Activated CD4-positive, alpha-beta T cell treated with anti-CD3 and anti-CD28 coated beads for 36 hours (primary cell): ENCODE measurements around the gene IGSF21. TPM values are rescaled to one million over a fixed set of nuclear protein-coding genes. Genes with fewer than 3 reads are reported as not detected.

Source experiments
- ATAC-seq: fragments of 200-7000 bp; cut with Tn5 transposase; one replicate; pipeline ENCODE4 v1.10.0; 2021; ENCODE audit warnings: mild to moderate bottlenecking, moderate library complexity
- CTCF ChIA-PET: fragments of 350-600 bp; sonication (Branson Sonifier 250); formaldehyde crosslinking; loops from one replicate; lab custom pipeline; 2021; ENCODE audit warnings: antibody characterized with exemption; lab: Charles Lee
- POLR2A ChIA-PET: fragments of 350-600 bp; sonication (Branson Sonifier 250); formaldehyde crosslinking; loops from one replicate; lab custom pipeline; 2021; ENCODE audit warnings: antibody characterized with exemption, inconsistent platforms; lab: Charles Lee
- DNase-seq: peaks from one replicate; pipeline ENCODE4 v3.0.0-alpha.2; 2020
- H3K27ac Mint-ChIP-seq: one replicate; pipeline ENCODE4 v1.8.0; 2021; ENCODE audit warnings: mixed read lengths
- H3K27me3 Mint-ChIP-seq: one replicate; pipeline ENCODE4 v1.8.0; 2021; ENCODE audit warnings: mixed read lengths
- H3K36me3 Mint-ChIP-seq: one replicate; pipeline ENCODE4 v1.8.0; 2021; ENCODE audit warnings: low read depth, mixed read lengths
- H3K4me1 Mint-ChIP-seq: one replicate; pipeline ENCODE4 v1.8.0; 2021; ENCODE audit warnings: mixed read lengths
- H3K4me3 Mint-ChIP-seq: one replicate; pipeline ENCODE4 v1.8.0; 2021; ENCODE audit warnings: mild to moderate bottlenecking, moderate library complexity, mixed read lengths
- H3K9me3 Mint-ChIP-seq: one replicate; pipeline ENCODE4 v1.8.0; 2021; ENCODE audit warnings: low read depth, mixed read lengths
- intact Hi-C, 2 experiments: fragments of 100-400 bp; cut with DNase I in 1 of 2; cut with micrococcal nuclease in 1 of 2; formaldehyde crosslinking; loops; one replicate each; pipeline versions ENCODE4 v1.14.2 to v1.15.1; 2022 to 2024; cut with DNase I, micrococcal nuclease
- total RNA-seq, 2 experiments: library from RNA; stranded (reverse); gene quantifications; one replicate each; pipeline ENCODE4 v1.2.3, GENCODE V29; 2021

IGSF21 gene
- total RNA-seq, 2 experiments from 2014 or later = not detected

GRCh38 chr1:18079941-18080735 lies 27.5 kb upstream of the IGSF21 start:
- H3K4me1 Mint-ChIP-seq = no peaks in the 10 kb centered on the region
- CTCF ChIA-PET = no interaction called here
- POLR2A ChIA-PET = no interaction called here
- H3K4me3 Mint-ChIP-seq = no peak overlapping the region
- intact Hi-C loops = no loop called here
- no peak overlapping the region for H3K27ac Mint-ChIP-seq
- H3K27me3 Mint-ChIP-seq = peaks cover 5% of the 10 kb centered on the region
- H3K9me3 Mint-ChIP-seq = no peaks in the 10 kb centered on the region
- H3K36me3 Mint-ChIP-seq = no peaks in the 10 kb centered on the region
- ATAC-seq (no peak), DNase-seq (no peak)

- intact Hi-C loops = no loop called here
- POLR2A ChIA-PET = interaction anchor here (0.6 kb wide), 1 partner anchor 518 kb away, joined by 5 read pairs; no protein-coding TSS in a partner anchor
- no peak for ATAC-seq
- Mint-ChIP-seq H3K4me3 (no peak overlapping the region), H3K4me1 (no peaks in the 10 kb centered on the region), H3K36me3 (no peaks in the 10 kb centered on the region), H3K9me3 (no peaks in the 10 kb centered on the region), H3K27ac (no peak overlapping the region), H3K27me3 (peaks cover 4% of the 10 kb centered on the region)
- CTCF ChIA-PET = no interaction called here
- DNase-seq = no peak
Measured at GRCh38 chr1:18085387-18086074, 22.1 kb upstream of the IGSF21 start.

- H3K4me3 Mint-ChIP-seq = no peak overlapping the region
- ChIA-PET POLR2A (no interaction called here), CTCF (no interaction called here)
- H3K9me3 Mint-ChIP-seq = no peaks in the 10 kb centered on the region
- intact Hi-C loops = no loop called here
- no peak overlapping the region for H3K27ac Mint-ChIP-seq
- peaks cover 5% of the 10 kb centered on the region for H3K27me3 Mint-ChIP-seq
- DNase-seq (no peak), ATAC-seq (no peak)
- H3K36me3 Mint-ChIP-seq = no peaks in the 10 kb centered on the region
- H3K4me1 Mint-ChIP-seq = no peaks in the 10 kb centered on the region
Measured at GRCh38 chr1:18088077-18088594, 19.5 kb upstream of the IGSF21 start.

GRCh38 chr1:18089488-18089887 lies 18.1 kb upstream of the IGSF21 start:
- DNase-seq (no peak), ATAC-seq (no peak)
- Mint-ChIP-seq H3K4me3 (no peak overlapping the region), H3K9me3 (peaks cover 4% of the 10 kb centered on the region), H3K36me3 (no peaks in the 10 kb centered on the region), H3K4me1 (no peaks in the 10 kb centered on the region), H3K27ac (no peak overlapping the region), H3K27me3 (peaks cover 7% of the 10 kb centered on the region)
- POLR2A ChIA-PET = no interaction called here
- intact Hi-C loops = no loop called here
- CTCF ChIA-PET = no interaction called here

GRCh38 chr1:18090636-18091035 lies 17.0 kb upstream of the IGSF21 start:
- ChIA-PET CTCF (no interaction called here), POLR2A (no interaction called here)
- intact Hi-C loops = no loop called here
- Mint-ChIP-seq H3K9me3 (peaks cover 4% of the 10 kb centered on the region), H3K4me3 (no peak overlapping the region), H3K27me3 (peaks cover 7% of the 10 kb centered on the region), H3K36me3 (no peaks in the 10 kb centered on the region), H3K4me1 (no peaks in the 10 kb centered on the region), H3K27ac (no peak overlapping the region)
- ATAC-seq = no peak
- DNase-seq = no peak

- Mint-ChIP-seq H3K4me1 (no peaks in the 10 kb centered on the region), H3K9me3 (peaks cover 4% of the 10 kb centered on the region), H3K27ac (no peak overlapping the region), H3K36me3 (no peaks in the 10 kb centered on the region), H3K27me3 (peaks cover 7% of the 10 kb centered on the region), H3K4me3 (no peak overlapping the region)
- ChIA-PET POLR2A (no interaction called here), CTCF (interaction anchor here (0.6 to 1.2 kb wide), 3 partner anchors 9 to 322 kb away, joined by 3 to 4 read pairs (median 4); no protein-coding TSS in a partner anchor)
- ATAC-seq = no peak
- DNase-seq = no peak
- intact Hi-C loops = no loop called here
Measured at GRCh38 chr1:18091660-18092446, 15.7 kb upstream of the IGSF21 start.

- Mint-ChIP-seq H3K27me3 (peaks cover 5% of the 10 kb centered on the region), H3K4me3 (no peak overlapping the region), H3K36me3 (no peaks in the 10 kb centered on the region), H3K4me1 (no peaks in the 10 kb centered on the region), H3K27ac (no peak overlapping the region), H3K9me3 (peaks cover 4% of the 10 kb centered on the region)
- no peak for ATAC-seq
- POLR2A ChIA-PET = no interaction called here
- DNase-seq = no peak
- CTCF ChIA-PET = interaction anchor here (0.6 kb wide), 1 partner anchor 141 kb away, joined by 3 read pairs; no protein-coding TSS in a partner anchor
- intact Hi-C loops = no loop called here
Measured at GRCh38 chr1:18093193-18093592, 14.4 kb upstream of the IGSF21 start.

- Mint-ChIP-seq H3K4me3 (no peak overlapping the region), H3K36me3 (no peaks in the 10 kb centered on the region), H3K9me3 (peaks cover 4% of the 10 kb centered on the region), H3K27ac (no peak overlapping the region), H3K4me1 (no peaks in the 10 kb centered on the region), H3K27me3 (peaks cover 5% of the 10 kb centered on the region)
- ATAC-seq (no peak), DNase-seq (no peak)
- CTCF ChIA-PET = interaction anchor here (0.6 kb wide), 1 partner anchor 141 kb away, joined by 3 read pairs; no protein-coding TSS in a partner anchor
- intact Hi-C loops = no loop called here
- POLR2A ChIA-PET = no interaction called here
Measured at GRCh38 chr1:18093646-18094045, 14.0 kb upstream of the IGSF21 start.

GRCh38 chr1:18094096-18094495 lies 13.5 kb upstream of the IGSF21 start:
- ChIA-PET CTCF (no interaction called here), POLR2A (no interaction called here)
- ATAC-seq (no peak), DNase-seq (no peak)
- Mint-ChIP-seq H3K4me1 (no peaks in the 10 kb centered on the region), H3K27ac (no peak overlapping the region), H3K27me3 (peaks cover 6% of the 10 kb centered on the region), H3K4me3 (no peak overlapping the region), H3K36me3 (no peaks in the 10 kb centered on the region), H3K9me3 (peaks cover 4% of the 10 kb centered on the region)
- intact Hi-C loops = no loop called here

GRCh38 chr1:18097206-18097605 lies 10.4 kb upstream of the IGSF21 start:
- H3K4me3 Mint-ChIP-seq = no peak overlapping the region
- ATAC-seq (no peak), DNase-seq (no peak)
- H3K9me3 Mint-ChIP-seq = peaks cover 4% of the 10 kb centered on the region
- no peak overlapping the region for H3K27ac Mint-ChIP-seq
- intact Hi-C loops = no loop called here
- H3K36me3 Mint-ChIP-seq = no peaks in the 10 kb centered on the region
- POLR2A ChIA-PET = no interaction called here
- H3K4me1 Mint-ChIP-seq = no peaks in the 10 kb centered on the region
- CTCF ChIA-PET = interaction anchor here (1.0 kb wide), 2 partner anchors 174 to 441 kb away, joined by 3 read pairs; no protein-coding TSS in a partner anchor
- peaks cover 21% of the 10 kb centered on the region for H3K27me3 Mint-ChIP-seq

GRCh38 chr1:18099026-18099425 lies 8.6 kb upstream of the IGSF21 start:
- Mint-ChIP-seq H3K4me1 (no peaks in the 10 kb centered on the region), H3K27me3 (peaks cover 22% of the 10 kb centered on the region), H3K9me3 (no peaks in the 10 kb centered on the region), H3K4me3 (no peak overlapping the region), H3K36me3 (no peaks in the 10 kb centered on the region), H3K27ac (no peak overlapping the region)
- intact Hi-C loops = no loop called here
- ChIA-PET CTCF (interaction anchor here (0.6 to 1.4 kb wide), 4 partner anchors 114 to 481 kb away, joined by 3 to 7 read pairs (median 3); no protein-coding TSS in a partner anchor), POLR2A (no interaction called here)
- DNase-seq (no peak), ATAC-seq (no peak)
